Endodermal cell (in vitro differentiated cells): ENCODE measurements around the gene DSTN. TPM values are rescaled to one million over a fixed set of nuclear protein-coding genes. Genes with fewer than 3 reads are reported as not detected.
"Not testable (repeated sequence)": the region's sequence is repeated elsewhere in the genome, so short reads cannot be mapped to it uniquely, and the experiment has no call there.

Source experiments
- DNase-seq: peaks from one replicate; pipeline ENCODE4 v3.0.0-alpha.2; 2017
- H3K27ac ChIP-seq: 2 replicates; pipeline ENCODE4 v1.5.1; 2013; ENCODE audit warnings: mild to moderate bottlenecking, low read depth, low read length, moderate library complexity
- H3K27me3 ChIP-seq: 2 replicates; pipeline ENCODE4 v1.6.1; 2013; ENCODE audit warnings: mild to moderate bottlenecking, low read length, moderate library complexity; ENCODE audit not compliant: insufficient read depth, control insufficient read depth, poor library complexity, severe bottlenecking
- H3K36me3 ChIP-seq: 2 replicates; pipeline ENCODE4 v1.7.0; 2013; ENCODE audit warnings: mild to moderate bottlenecking, low read length, moderate library complexity; ENCODE audit not compliant: control insufficient read depth, insufficient read depth
- H3K4me1 ChIP-seq: one replicate; pipeline ENCODE4 v1.7.0; 2013; ENCODE audit warnings: low read length; ENCODE audit not compliant: control insufficient read depth, insufficient read depth
- H3K4me3 ChIP-seq: 2 replicates; pipeline ENCODE4 v1.5.1; 2013; ENCODE audit warnings: mild to moderate bottlenecking, low read length, moderate library complexity
- H3K9ac ChIP-seq: 2 replicates; pipeline ENCODE4 v1.6.1; 2013; ENCODE audit warnings: mild to moderate bottlenecking, low read length, moderate library complexity; ENCODE audit not compliant: poor library complexity, severe bottlenecking; ENCODE audit errors: extremely low read depth
- H3K9me3 ChIP-seq: 2 replicates; pipeline ENCODE4 v1.6.1; 2013; ENCODE audit warnings: mild to moderate bottlenecking, low read length, moderate library complexity; ENCODE audit not compliant: control insufficient read depth
- H3K27ac Mint-ChIP-seq: 2 replicates; pipeline ENCODE4 v1.8.0; 2020; ENCODE audit warnings: mixed read lengths
- H3K27me3 Mint-ChIP-seq: 2 replicates; pipeline ENCODE4 v1.8.0; 2021; ENCODE audit warnings: mild to moderate bottlenecking, mixed read lengths; ENCODE audit not compliant: insufficient read depth
- H3K36me3 Mint-ChIP-seq: 2 replicates; pipeline ENCODE4 v1.8.0; 2020; ENCODE audit warnings: low read depth, mixed read lengths
- H3K4me1 Mint-ChIP-seq: 2 replicates; pipeline ENCODE4 v1.8.0; 2020; ENCODE audit warnings: mixed read lengths
- H3K4me3 Mint-ChIP-seq: 2 replicates; pipeline ENCODE4 v1.8.0; 2020; ENCODE audit warnings: mild to moderate bottlenecking, moderate library complexity, mixed read lengths
- H3K9me3 Mint-ChIP-seq: 2 replicates; pipeline ENCODE4 v1.8.0; 2020; ENCODE audit warnings: mild to moderate bottlenecking, mixed read lengths
- WGBS, 2 experiments: methylation state at CpG; one replicate each; pipeline versions ENCODE4 v1.1.5 to v1.1.7; 2013; ENCODE audit warnings: missing lambda C conversion rate in 2 of 2, mixed read lengths in 1 of 2; ENCODE audit not compliant: insufficient coverage in 1 of 2, insufficient read length in 1 of 2; 5-methylcytosine and 5-hydroxymethylcytosine counted together
- total RNA-seq, 2 donors: library from RNA; stranded (reverse); fragmentation: NEBNext Ultra II Directional in 1 of 2; extraction: Animal tissue kit (Norgen Biotek cat#: 25700) in 1 of 2; gene quantifications; 2 replicates in 1 of 2; 3 replicates in 1 of 2; pipeline ENCODE4 v1.2.1, GENCODE V29; 2021
- TF ChIP-seq, protein P1 (sequence below): fragments of 200-600 bp; sonication (generic); conservative IDR thresholded peaks from 2 replicates; pipeline ENCODE4 v1.5.0; 2021; ENCODE audit warnings: antibody characterized with exemption, mild to moderate bottlenecking

DSTN gene
- total RNA-seq, 2 donors from 2014 or later = 196 to 204 TPM

- H3K27ac Mint-ChIP-seq = no peak overlapping the region
- TF ChIP-seq, protein P1, sequence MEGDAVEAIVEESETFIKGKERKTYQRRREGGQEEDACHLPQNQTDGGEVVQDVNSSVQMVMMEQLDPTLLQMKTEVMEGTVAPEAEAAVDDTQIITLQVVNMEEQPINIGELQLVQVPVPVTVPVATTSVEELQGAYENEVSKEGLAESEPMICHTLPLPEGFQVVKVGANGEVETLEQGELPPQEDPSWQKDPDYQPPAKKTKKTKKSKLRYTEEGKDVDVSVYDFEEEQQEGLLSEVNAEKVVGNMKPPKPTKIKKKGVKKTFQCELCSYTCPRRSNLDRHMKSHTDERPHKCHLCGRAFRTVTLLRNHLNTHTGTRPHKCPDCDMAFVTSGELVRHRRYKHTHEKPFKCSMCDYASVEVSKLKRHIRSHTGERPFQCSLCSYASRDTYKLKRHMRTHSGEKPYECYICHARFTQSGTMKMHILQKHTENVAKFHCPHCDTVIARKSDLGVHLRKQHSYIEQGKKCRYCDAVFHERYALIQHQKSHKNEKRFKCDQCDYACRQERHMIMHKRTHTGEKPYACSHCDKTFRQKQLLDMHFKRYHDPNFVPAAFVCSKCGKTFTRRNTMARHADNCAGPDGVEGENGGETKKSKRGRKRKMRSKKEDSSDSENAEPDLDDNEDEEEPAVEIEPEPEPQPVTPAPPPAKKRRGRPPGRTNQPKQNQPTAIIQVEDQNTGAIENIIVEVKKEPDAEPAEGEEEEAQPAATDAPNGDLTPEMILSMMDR = no peak
- Histone ChIP-seq H3K9ac (no peak overlapping the region), H3K27ac (no peak overlapping the region), H3K4me1 (peaks cover 3% of the 10 kb centered on the region), H3K9me3 (peaks cover 19% of the 10 kb centered on the region), H3K36me3 (peaks cover 69% of the 10 kb centered on the region), H3K4me3 (no peak overlapping the region), H3K27me3 (no peaks in the 10 kb centered on the region)
- no peaks in the 10 kb centered on the region for H3K27me3 Mint-ChIP-seq
- H3K4me1 Mint-ChIP-seq = peaks cover 33% of the 10 kb centered on the region
- DNase-seq = no peak
- H3K36me3 Mint-ChIP-seq = peaks cover 49% of the 10 kb centered on the region
- H3K9me3 Mint-ChIP-seq = peaks cover 20% of the 10 kb centered on the region
- WGBS, 2 experiments = 92 to 98% methylated on average over 2 of the region's 2 CpGs
- no peak overlapping the region for H3K4me3 Mint-ChIP-seq
Observed at GRCh38 chr20:17658648-17658993, 88.7 kb downstream of the DSTN start.

DNA sequence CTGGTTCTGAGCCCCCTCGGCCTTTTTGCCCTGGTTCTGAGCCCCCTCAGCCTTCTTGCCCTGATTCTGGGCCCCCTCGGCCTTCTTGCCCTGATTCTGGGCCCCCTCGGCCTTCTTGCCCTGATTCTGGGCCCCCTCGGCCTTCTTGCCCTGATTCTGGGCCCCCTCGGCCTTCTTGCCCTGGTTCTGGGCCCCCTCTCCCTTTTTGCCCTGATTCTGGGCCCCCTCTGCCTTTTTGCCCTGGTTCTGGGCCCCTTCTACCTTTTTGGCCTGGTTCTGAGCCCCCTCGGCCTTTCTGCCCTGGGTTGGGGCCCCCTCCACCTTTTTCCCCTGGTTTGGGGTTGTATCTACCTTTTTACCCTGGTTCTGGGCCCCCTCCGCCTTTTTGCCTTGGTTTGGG is 89.5 kb downstream of the DSTN start:
- H3K9ac ChIP-seq, H3K4me3 ChIP-seq, H3K4me1 ChIP-seq, H3K27ac Mint-ChIP-seq, H3K27me3 ChIP-seq, H3K27me3 Mint-ChIP-seq, H3K27ac ChIP-seq, DNase-seq, H3K4me3 Mint-ChIP-seq: not testable (repeated sequence)
- H3K9me3 ChIP-seq = peaks cover 19% of the 10 kb centered on the region
- Mint-ChIP-seq H3K36me3 (peaks cover 42% of the 10 kb centered on the region), H3K4me1 (peaks cover 40% of the 10 kb centered on the region), H3K9me3 (peaks cover 20% of the 10 kb centered on the region)
- WGBS, 2 experiments = 80 to 93% methylated on average over 1 to 6 of the region's 7 CpGs
- H3K36me3 ChIP-seq = peaks cover 62% of the 10 kb centered on the region

Other genes starting within 250 kb of the DSTN start
- 10 to 100 TPM in 1 of 2 donors, 1 to 10 TPM in 1; 9.4 to 12.0 TPM for gene BFSP1, start 38.7 kb upstream of the DSTN start, total RNA-seq
- gene RRBP1, start 112.2 kb downstream of the DSTN start, total RNA-seq = 100 to 1,000 TPM; 191 to 212 TPM
- gene BANF2, start 129.9 kb downstream of the DSTN start, total RNA-seq = not detected